ENCODE data around the gene ATE1. TPM values are rescaled to one million over a fixed set of nuclear protein-coding genes. Genes with fewer than 3 reads are reported as not detected.

Gene ATE1
- total and polyA plus RNA-seq, 9 donors: 13.8 to 29.4 (median 20.0) TPM

GRCh38 chr10:121694327-121694965 lies 233.4 kb downstream of the ATE1 start:
- Histone ChIP-seq H3K27me3 (ENCODE audit: control insufficient read depth, insufficient read depth, low read length) (peaks cover 20% of the 10 kb centered on the region), H3K4me1 (ENCODE audit: control insufficient read depth, insufficient read depth, low read length) (no peaks in the 10 kb centered on the region), H3K4me3 (ENCODE audit: low read length) (no peak overlapping the region), H3K36me3 (ENCODE audit: control insufficient read depth, insufficient read depth, low read length) (no peaks in the 10 kb centered on the region), H3K9me3 (replicated peaks; ENCODE audit: control insufficient read depth, low read depth, low read length) (no peaks in the 10 kb centered on the region), H3K27ac (ENCODE audit: low read length) (no peak overlapping the region)
- no peak for DNase-seq
- WGBS (ENCODE audit: insufficient coverage): no CpG with 5 or more reads among the region's 9 CpGs

- WGBS (ENCODE audit: insufficient coverage): 72% methylated on average over 4 of the region's 10 CpGs
- peaks cover 22% of the 10 kb centered on the region for H3K27me3 ChIP-seq (ENCODE audit: control insufficient read depth, insufficient read depth, low read length)
- no peak overlapping the region for H3K4me3 ChIP-seq (ENCODE audit: low read length)
- no peaks in the 10 kb centered on the region for H3K9me3 ChIP-seq (replicated peaks; ENCODE audit: control insufficient read depth, low read depth, low read length)
- H3K27ac ChIP-seq (ENCODE audit: low read length): no peak overlapping the region
- no peaks in the 10 kb centered on the region for H3K36me3 ChIP-seq (ENCODE audit: control insufficient read depth, insufficient read depth, low read length)
- DNase-seq: no peak
- no peaks in the 10 kb centered on the region for H3K4me1 ChIP-seq (ENCODE audit: control insufficient read depth, insufficient read depth, low read length)
Observed at GRCh38 chr10:121692626-121693025, 235.2 kb downstream of the ATE1 start.

GRCh38 chr10:121690970-121691369 lies 236.9 kb downstream of the ATE1 start:
- Histone ChIP-seq H3K36me3 (ENCODE audit: control insufficient read depth, insufficient read depth, low read length) (no peaks in the 10 kb centered on the region), H3K27me3 (ENCODE audit: control insufficient read depth, insufficient read depth, low read length) (peaks cover 29% of the 10 kb centered on the region)
- WGBS (ENCODE audit: insufficient coverage): 88% methylated on average over 3 of the region's 3 CpGs

More at GRCh38 chr10:121690970-121691369, 236.9 kb downstream of the ATE1 start:
- Histone ChIP-seq H3K9me3 (replicated peaks; ENCODE audit: control insufficient read depth, low read depth, low read length) (no peaks in the 10 kb centered on the region), H3K27ac (ENCODE audit: low read length) (no peak overlapping the region), H3K4me1 (ENCODE audit: control insufficient read depth, insufficient read depth, low read length) (no peaks in the 10 kb centered on the region), H3K4me3 (ENCODE audit: low read length) (no peak overlapping the region)
- no peak for DNase-seq

Other genes with a start within 250 kb of the ATE1 start
- 45.8 TPM for gene NSMCE4A, start 47.2 kb upstream of the ATE1 start, total RNA-seq
- 10 to 100 TPM; 34.8 to 46.6 (median 41.5) TPM for gene NSMCE4A, start 47.2 kb upstream of the ATE1 start, polyA plus RNA-seq (ENCODE audit: insufficient read depth in 1 of 8, insufficient read length in 8 of 8, low replicate concordance in 1 of 8)
- gene TACC2, start 61.1 kb upstream of the ATE1 start, total RNA-seq: 53.6 TPM
- gene TACC2, start 61.1 kb upstream of the ATE1 start, polyA plus RNA-seq (ENCODE audit: insufficient read depth in 1 of 8, insufficient read length in 8 of 8, low replicate concordance in 1 of 8): 100 to 1,000 TPM in 7 of 8 donors, 10 to 100 TPM in 1; 87.2 to 132 (median 105) TPM

All from muscle of leg (tissue), 11 donors.